GM21576 (cell line): ENCODE data around the gene CAPRIN2.

Experiments
- ATAC-seq: cut with Tn5 transposase; IDR thresholded peaks from one replicate; pipeline ENCODE4 v1.9.1; 2021; ENCODE audit warnings: mild to moderate bottlenecking, moderate library complexity; ENCODE audit not compliant: unreplicated experiment

The CAPRIN2 gene

GRCh38 chr12:30754750-30755394, at the start of gene CAPRIN2:
Gene CAPRIN2 (minus strand): TSS chr12:30754951. CDS start chr12:30753520, 1,431 bp downstream.
- ATAC-seq: peak; percentile 94

GRCh38 chr12:30797689-30798088, 42.9 kb upstream of the CAPRIN2 start:
- no peak for ATAC-seq

GRCh38 chr12:30796891-30797371, 42.2 kb upstream of the CAPRIN2 start:
- no peak for ATAC-seq

GRCh38 chr12:30796313-30796780, 41.6 kb upstream of the CAPRIN2 start:
- ATAC-seq: no peak

GRCh38 chr12:30795410-30796312, 40.9 kb upstream of the CAPRIN2 start:
- peak; percentile 79 for ATAC-seq

GRCh38 chr12:30794591-30795409, 40.0 kb upstream of the CAPRIN2 start:
- ATAC-seq: no peak

GRCh38 chr12:30794020-30794419, 39.3 kb upstream of the CAPRIN2 start:
- ATAC-seq: no peak

GRCh38 chr12:30792648-30793499, 38.1 kb upstream of the CAPRIN2 start:
- no peak for ATAC-seq

- no peak for ATAC-seq
Observed at GRCh38 chr12:30792085-30792484, 37.3 kb upstream of the CAPRIN2 start.

GRCh38 chr12:30788754-30789153, 34.0 kb upstream of the CAPRIN2 start:
- ATAC-seq: no peak

- ATAC-seq: no peak
Observed at GRCh38 chr12:30785630-30786029, 30.9 kb upstream of the CAPRIN2 start.

GRCh38 chr12:30784508-30784907, 29.8 kb upstream of the CAPRIN2 start:
- ATAC-seq: no peak

GRCh38 chr12:30783946-30784345, 29.2 kb upstream of the CAPRIN2 start:
- ATAC-seq: no peak

GRCh38 chr12:30782316-30783173, 27.8 kb upstream of the CAPRIN2 start:
- ATAC-seq: no peak

- ATAC-seq: no peak
Observed at GRCh38 chr12:30779578-30779977, 24.8 kb upstream of the CAPRIN2 start.

GRCh38 chr12:30779178-30779577, 24.4 kb upstream of the CAPRIN2 start:
- no peak for ATAC-seq

GRCh38 chr12:30774599-30774998, 19.8 kb upstream of the CAPRIN2 start:
- no peak for ATAC-seq

GRCh38 chr12:30769802-30770201, 15.1 kb upstream of the CAPRIN2 start:
- no peak for ATAC-seq

GRCh38 chr12:30764251-30764650, 9.5 kb upstream of the CAPRIN2 start:
- ATAC-seq: no peak
